HepG2 (cell line): ENCODE results near the gene ST13. TPM values are rescaled to one million over a fixed set of nuclear protein-coding genes. Genes with fewer than 3 reads are reported as not detected.

Experiments used
- DR1 ChIP-seq: sonication (generic); formaldehyde crosslinking; IDR thresholded peaks from 2 replicates; pipeline ENCODE4 v1.8.0; 2021; ENCODE audit warnings: mild to moderate bottlenecking, missing genetic modification reagents, inconsistent platforms
- ELF3 ChIP-seq: IDR thresholded peaks from 2 replicates; pipeline ENCODE4 v1.6.1; 2016; ENCODE audit warnings: missing genetic modification reagents, missing compliant biosample characterization
- ELF4 ChIP-seq: sonication (generic); formaldehyde crosslinking; IDR thresholded peaks from 2 replicates; pipeline ENCODE4 v1.5.0; 2020; ENCODE audit warnings: missing genetic modification reagents, mild to moderate bottlenecking, moderate library complexity, borderline replicate concordance
- MATR3 ChIP-seq: sonication (generic); formaldehyde crosslinking; IDR thresholded peaks from 2 replicates; pipeline ENCODE4 v1.4.0; 2020; ENCODE audit warnings: missing genetic modification reagents
- MED8 ChIP-seq: sonication (generic); formaldehyde crosslinking; IDR thresholded peaks from 2 replicates; pipeline ENCODE4 v1.8.1; 2023; ENCODE audit warnings: mild to moderate bottlenecking, missing genetic modification reagents; ENCODE audit not compliant: insufficient replicate concordance
- SNRNP70 ChIP-seq: fragments of 200-400 bp; formaldehyde crosslinking; IDR thresholded peaks from 2 replicates; pipeline ENCODE4 v1.6.1; 2017; ENCODE audit warnings: mild to moderate bottlenecking, low read depth, low read length, moderate library complexity
- THAP11 ChIP-seq: IDR thresholded peaks from 2 replicates; pipeline ENCODE4 v1.6.1; 2016; ENCODE audit warnings: missing biosample characterization, missing genetic modification reagents
- TOPORS ChIP-seq: sonication (generic); formaldehyde crosslinking; IDR thresholded peaks from 2 replicates; pipeline ENCODE4 v1.8.0; 2023; ENCODE audit warnings: mild to moderate bottlenecking, missing genetic modification reagents
- ZFP62 ChIP-seq: sonication (generic); formaldehyde crosslinking; IDR thresholded peaks from 2 replicates; pipeline ENCODE4 v1.4.0; 2020; ENCODE audit warnings: missing genetic modification reagents
- ZNF20 ChIP-seq: sonication (generic); formaldehyde crosslinking; IDR thresholded peaks from 2 replicates; pipeline ENCODE4 v1.4.0; 2020; ENCODE audit warnings: mild to moderate bottlenecking, moderate library complexity, missing genetic modification reagents
- ZNF567 ChIP-seq: sonication (generic); formaldehyde crosslinking; IDR thresholded peaks from 2 replicates; pipeline ENCODE4 v1.8.1; 2023; ENCODE audit warnings: mild to moderate bottlenecking, missing genetic modification reagents, borderline replicate concordance
- ZSCAN22 ChIP-seq: sonication (generic); formaldehyde crosslinking; IDR thresholded peaks from 2 replicates; pipeline ENCODE4 v1.4.0; 2020; ENCODE audit warnings: mild to moderate bottlenecking, missing genetic modification reagents
- polyA plus RNA-seq, 8 experiments: library from polyadenylated mRNA; depleted of rRNA in 3 of 8; stranded (reverse) in 7 of 8; unstranded in 1 of 8; fragments of >200 nt; fragmentation: Illumina TruSeq in 4 of 8; extraction: Trizol in 4 of 8; gene quantifications; 2 replicates each; pipeline versions ENCODE4 v1.2.1 to v1.2.3, GENCODE V29; 2011 to 2016; ENCODE audit warnings: low read depth in 4 of 8, missing spikeins in 1 of 8, mixed read lengths in 1 of 8; ENCODE audit not compliant: insufficient read depth in 1 of 8
- total RNA-seq, 5 experiments: library from RNA; depleted of rRNA; stranded (reverse); fragments of >200 nt; fragmentation: Illumina TruSeq; extraction: Trizol; gene quantifications; 2 replicates each; pipeline ENCODE4 v1.2.3, GENCODE V29; 2016; ENCODE audit warnings: low read depth in 1 of 5
- TF ChIP-seq, protein P1 (sequence below): sonication (generic); formaldehyde crosslinking; IDR thresholded peaks from 2 replicates; pipeline ENCODE4 v1.9.0; 2021; ENCODE audit warnings: missing genetic modification reagents, borderline replicate concordance
- TF ChIP-seq, protein P2 (sequence below), 2 experiments: sonication (generic) in 1 of 2; formaldehyde crosslinking in 1 of 2; IDR thresholded peaks; 2 replicates each; pipeline versions ENCODE4 v1.4.0 to v1.6.1; 2016 to 2020; ENCODE audit warnings: borderline replicate concordance in 1 of 2, low read depth in 1 of 2, mild to moderate bottlenecking in 1 of 2, missing genetic modification reagents in 1 of 2
- TF ChIP-seq, protein P3 (sequence below): sonication (generic); formaldehyde crosslinking; IDR thresholded peaks from 2 replicates; pipeline ENCODE4 v1.4.0; 2020; ENCODE audit warnings: missing genetic modification reagents, borderline replicate concordance
- TF ChIP-seq, protein P4 (sequence below): sonication (generic); formaldehyde crosslinking; IDR thresholded peaks from 2 replicates; pipeline ENCODE4 v1.4.0; 2020; ENCODE audit warnings: missing genetic modification reagents

The ST13 gene
- total and polyA plus RNA-seq, 2 of the 13 experiments (the other 11 are each of a cell fraction or from before 2014, with no cell fraction given), result 110 to 274 TPM

DNA sequence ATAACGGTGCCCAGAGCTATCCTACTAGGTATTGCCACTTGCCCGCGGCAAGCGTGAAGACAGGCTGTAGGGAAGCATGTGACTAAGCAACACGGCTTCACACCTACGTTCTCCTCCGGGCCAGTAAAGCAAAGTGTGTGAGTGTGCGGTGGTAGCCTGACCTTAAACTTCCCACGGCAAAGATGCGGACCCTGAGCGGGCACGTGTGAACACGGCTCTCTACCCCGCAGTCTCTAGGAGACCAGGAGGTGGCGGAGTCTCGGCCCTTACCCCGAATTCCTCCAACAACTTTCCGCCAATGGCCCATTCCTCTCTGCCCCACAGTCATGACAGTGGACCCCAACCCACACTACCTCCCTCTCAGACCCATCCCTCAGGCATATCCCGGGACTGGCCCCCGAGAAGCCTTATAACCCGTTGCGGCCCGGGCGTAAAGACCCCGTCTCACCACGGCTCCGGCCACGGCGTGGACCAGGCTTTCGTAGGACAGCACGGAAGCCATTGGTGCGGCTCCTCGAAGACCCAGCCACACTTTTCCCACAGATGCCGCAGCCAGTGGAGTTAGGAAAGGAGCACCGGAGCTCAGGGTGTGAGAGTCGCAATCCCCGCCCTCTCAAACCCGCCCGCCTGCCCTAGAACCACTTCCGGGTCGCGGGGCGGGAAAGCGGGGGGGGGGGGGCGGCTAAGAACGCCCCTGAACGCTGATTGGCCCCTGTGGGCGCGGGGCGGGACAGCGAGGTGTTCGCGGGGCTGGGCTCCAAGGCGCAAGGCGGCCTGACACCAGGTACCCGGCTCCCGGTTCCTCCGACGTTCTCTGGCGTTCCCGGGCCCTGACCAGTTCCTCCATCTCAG is 37.5 kb downstream of the ST13 start, which contains the start of gene SLC25A17 (continued):
- TF ChIP-seq, protein P1, sequence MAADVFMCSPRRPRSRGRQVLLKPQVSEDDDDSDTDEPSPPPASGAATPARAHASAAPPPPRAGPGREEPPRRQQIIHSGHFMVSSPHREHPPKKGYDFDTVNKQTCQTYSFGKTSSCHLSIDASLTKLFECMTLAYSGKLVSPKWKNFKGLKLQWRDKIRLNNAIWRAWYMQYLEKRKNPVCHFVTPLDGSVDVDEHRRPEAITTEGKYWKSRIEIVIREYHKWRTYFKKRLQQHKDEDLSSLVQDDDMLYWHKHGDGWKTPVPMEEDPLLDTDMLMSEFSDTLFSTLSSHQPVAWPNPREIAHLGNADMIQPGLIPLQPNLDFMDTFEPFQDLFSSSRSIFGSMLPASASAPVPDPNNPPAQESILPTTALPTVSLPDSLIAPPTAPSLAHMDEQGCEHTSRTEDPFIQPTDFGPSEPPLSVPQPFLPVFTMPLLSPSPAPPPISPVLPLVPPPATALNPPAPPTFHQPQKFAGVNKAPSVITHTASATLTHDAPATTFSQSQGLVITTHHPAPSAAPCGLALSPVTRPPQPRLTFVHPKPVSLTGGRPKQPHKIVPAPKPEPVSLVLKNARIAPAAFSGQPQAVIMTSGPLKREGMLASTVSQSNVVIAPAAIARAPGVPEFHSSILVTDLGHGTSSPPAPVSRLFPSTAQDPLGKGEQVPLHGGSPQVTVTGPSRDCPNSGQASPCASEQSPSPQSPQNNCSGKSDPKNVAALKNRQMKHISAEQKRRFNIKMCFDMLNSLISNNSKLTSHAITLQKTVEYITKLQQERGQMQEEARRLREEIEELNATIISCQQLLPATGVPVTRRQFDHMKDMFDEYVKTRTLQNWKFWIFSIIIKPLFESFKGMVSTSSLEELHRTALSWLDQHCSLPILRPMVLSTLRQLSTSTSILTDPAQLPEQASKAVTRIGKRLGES (CRISPR knock-in tag), result no peak
- TF ChIP-seq ZNF20 (0 out of 2 replicates have a peak, but pooled peaks have one; percentile 32), MATR3 (CRISPR knock-in tag) (no peak), THAP11 (CRISPR knock-in tag) (peak; percentile 76), ELF4 (CRISPR knock-in tag) (peak; percentile 13; the same call in 1 of the 2 replicates), ZFP62 (CRISPR knock-in tag) (no peak), ZSCAN22 (CRISPR knock-in tag) (no peak), TOPORS (CRISPR knock-in tag) (no peak), DR1 (0 out of 2 replicates have a peak, but pooled peaks have one; percentile 45), ELF3 (CRISPR knock-in tag) (0 out of 2 replicates have a peak, but pooled peaks have one; percentile 12), MED8 (CRISPR knock-in tag) (peak; percentile 40), ZNF567 (CRISPR knock-in tag) (peak; percentile 45; the same call in 1 of the 2 replicates), SNRNP70 (no peak)
- TF ChIP-seq, protein P2, sequence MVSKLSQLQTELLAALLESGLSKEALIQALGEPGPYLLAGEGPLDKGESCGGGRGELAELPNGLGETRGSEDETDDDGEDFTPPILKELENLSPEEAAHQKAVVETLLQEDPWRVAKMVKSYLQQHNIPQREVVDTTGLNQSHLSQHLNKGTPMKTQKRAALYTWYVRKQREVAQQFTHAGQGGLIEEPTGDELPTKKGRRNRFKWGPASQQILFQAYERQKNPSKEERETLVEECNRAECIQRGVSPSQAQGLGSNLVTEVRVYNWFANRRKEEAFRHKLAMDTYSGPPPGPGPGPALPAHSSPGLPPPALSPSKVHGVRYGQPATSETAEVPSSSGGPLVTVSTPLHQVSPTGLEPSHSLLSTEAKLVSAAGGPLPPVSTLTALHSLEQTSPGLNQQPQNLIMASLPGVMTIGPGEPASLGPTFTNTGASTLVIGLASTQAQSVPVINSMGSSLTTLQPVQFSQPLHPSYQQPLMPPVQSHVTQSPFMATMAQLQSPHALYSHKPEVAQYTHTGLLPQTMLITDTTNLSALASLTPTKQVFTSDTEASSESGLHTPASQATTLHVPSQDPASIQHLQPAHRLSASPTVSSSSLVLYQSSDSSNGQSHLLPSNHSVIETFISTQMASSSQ (IDR thresholded peaks at IDR 0.05; ENCODE audit: low read depth), result no peak
- TF ChIP-seq, protein P2 (CRISPR knock-in tag; IDR thresholded peaks at IDR 0.05; ENCODE audit: borderline replicate concordance), result 0 out of 2 replicates have a peak, but pooled peaks have one; percentile 13
- TF ChIP-seq, protein P3, sequence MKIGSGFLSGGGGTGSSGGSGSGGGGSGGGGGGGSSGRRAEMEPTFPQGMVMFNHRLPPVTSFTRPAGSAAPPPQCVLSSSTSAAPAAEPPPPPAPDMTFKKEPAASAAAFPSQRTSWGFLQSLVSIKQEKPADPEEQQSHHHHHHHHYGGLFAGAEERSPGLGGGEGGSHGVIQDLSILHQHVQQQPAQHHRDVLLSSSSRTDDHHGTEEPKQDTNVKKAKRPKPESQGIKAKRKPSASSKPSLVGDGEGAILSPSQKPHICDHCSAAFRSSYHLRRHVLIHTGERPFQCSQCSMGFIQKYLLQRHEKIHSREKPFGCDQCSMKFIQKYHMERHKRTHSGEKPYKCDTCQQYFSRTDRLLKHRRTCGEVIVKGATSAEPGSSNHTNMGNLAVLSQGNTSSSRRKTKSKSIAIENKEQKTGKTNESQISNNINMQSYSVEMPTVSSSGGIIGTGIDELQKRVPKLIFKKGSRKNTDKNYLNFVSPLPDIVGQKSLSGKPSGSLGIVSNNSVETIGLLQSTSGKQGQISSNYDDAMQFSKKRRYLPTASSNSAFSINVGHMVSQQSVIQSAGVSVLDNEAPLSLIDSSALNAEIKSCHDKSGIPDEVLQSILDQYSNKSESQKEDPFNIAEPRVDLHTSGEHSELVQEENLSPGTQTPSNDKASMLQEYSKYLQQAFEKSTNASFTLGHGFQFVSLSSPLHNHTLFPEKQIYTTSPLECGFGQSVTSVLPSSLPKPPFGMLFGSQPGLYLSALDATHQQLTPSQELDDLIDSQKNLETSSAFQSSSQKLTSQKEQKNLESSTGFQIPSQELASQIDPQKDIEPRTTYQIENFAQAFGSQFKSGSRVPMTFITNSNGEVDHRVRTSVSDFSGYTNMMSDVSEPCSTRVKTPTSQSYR, result no peak
- TF ChIP-seq, protein P4, sequence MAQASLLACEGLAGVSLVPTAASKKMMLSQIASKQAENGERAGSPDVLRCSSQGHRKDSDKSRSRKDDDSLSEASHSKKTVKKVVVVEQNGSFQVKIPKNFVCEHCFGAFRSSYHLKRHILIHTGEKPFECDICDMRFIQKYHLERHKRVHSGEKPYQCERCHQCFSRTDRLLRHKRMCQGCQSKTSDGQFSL (CRISPR knock-in tag), result peak; percentile 97
